Stimulated activated CD4-positive, alpha-beta T cell treated with anti-CD3 and anti-CD28 coated beads, Interleukin-1b, Interleukin-23, amount 100 ng/mL, for 24 hours (primary cell): Measurements from ENCODE around the gene SLC6A6.

Experiments used
- DNase-seq, 4 experiments: peaks; one replicate each; pipeline ENCODE4 v3.0.0-alpha.2; 2020; ENCODE audit warnings: low read depth in 4 of 4, low spot score in 1 of 4

The SLC6A6 gene

DNA sequence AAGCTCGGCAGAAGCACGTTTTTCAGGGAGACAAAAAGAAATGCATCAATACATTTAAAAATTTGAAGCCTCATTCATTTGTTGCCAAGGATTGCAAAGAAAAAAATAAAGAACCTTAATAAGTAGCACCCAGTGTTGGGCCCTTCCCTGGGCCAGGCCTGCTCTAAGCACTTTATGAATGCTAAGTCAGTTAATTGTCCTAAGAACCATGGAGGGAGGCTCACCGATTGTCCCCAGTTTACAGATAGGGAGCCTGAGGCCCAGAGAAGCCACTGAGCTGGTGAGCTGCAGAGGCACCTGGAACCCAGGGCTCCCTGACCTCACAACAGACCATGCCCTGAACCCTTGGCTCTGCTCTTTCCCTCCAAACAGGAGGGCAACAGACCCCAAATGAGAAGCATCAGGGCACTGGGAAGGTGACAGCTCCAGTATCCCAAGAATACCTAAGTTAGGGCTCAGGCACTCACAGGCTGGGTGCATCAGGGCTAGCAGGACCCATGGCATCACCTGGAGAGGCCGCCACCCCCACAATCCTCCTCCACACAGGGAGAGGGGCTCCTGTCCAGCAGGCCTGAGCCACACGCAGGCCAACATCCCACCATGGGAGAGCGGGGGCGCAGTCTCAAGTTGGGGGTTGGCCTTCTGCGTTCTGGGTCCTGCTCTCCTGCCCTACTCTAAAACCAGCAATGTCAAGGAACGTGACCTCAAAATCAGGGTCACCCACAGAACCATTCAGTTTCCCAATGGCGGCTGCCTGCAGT is 133.8 kb downstream of the SLC6A6 start:
- DNase-seq: no peak

DNA sequence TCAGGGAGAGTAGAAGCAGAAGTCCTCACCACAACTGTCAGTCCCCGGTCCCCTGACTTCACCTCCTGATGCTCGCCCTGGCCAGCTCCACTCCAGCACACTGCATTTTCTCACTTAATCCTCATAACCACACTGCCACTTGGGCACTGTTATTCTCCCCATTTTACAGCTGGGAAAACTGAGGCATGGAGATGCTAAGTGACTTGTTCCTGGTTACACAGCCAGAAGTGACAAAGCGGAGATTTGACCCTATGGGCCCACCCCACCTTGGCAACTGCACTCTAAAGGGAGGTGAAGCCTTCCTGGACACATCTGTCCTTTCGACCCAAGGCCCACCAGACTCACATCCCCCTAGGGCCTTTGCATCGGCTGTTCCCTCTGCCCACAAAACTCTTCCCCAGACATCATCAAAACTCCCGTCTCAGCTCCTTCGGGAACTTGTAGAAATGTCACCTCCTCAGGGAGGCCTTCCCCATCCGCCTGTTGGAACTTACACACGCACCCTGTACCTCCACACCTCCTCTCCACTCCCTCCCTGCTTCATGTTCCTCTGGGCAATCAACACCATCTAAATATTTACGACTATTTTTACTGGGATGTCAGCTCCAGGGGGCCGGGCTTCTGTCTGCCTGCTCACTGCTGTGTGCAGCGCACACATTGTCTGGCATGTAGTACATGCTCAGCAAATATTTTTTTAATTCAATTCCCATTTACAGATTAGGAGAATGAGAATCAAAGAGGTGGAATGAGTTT is 134.6 kb downstream of the SLC6A6 start:
- no peak for DNase-seq

DNA sequence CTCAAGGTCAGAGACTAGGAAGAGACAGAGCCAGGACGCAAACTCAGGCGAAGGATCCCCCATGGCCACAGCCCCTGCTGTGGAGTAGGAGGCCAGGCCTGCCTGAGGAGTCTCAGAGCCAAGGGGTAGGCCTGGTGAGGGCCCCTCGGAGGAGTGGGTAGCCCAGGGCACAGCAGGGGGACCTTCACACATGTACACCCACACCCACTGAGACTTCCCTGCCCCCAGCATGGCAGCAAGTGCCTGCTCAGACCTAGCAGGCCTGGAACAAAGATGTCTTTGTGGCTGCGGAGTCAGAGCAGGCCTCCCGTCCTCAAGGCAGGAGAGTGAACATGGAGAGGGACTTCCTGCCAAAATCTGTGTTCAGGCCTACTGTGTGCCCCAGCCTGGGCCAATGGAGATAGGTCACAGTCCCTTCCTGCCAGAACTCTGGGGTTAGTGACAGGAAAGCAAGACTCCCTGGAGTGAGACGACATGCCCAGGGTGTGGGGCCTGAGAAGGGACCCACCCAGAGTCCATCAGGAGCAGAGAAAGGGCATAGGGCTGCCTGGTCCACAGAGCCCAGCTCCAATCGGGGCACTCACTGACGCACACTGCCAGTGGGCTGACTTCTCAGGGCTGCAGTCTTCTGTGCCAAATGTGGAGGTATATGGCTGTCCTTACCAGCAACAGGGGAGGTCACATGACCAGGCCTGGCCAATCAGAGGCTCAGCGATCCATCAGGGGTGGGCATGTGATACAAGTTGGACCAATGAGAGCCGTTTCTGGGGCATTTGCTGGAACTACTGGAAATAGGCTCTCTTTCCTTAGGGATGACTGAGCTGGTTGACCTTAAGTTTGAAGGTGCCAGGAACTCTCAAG is 135.4 kb downstream of the SLC6A6 start:
- no peak for DNase-seq

DNA sequence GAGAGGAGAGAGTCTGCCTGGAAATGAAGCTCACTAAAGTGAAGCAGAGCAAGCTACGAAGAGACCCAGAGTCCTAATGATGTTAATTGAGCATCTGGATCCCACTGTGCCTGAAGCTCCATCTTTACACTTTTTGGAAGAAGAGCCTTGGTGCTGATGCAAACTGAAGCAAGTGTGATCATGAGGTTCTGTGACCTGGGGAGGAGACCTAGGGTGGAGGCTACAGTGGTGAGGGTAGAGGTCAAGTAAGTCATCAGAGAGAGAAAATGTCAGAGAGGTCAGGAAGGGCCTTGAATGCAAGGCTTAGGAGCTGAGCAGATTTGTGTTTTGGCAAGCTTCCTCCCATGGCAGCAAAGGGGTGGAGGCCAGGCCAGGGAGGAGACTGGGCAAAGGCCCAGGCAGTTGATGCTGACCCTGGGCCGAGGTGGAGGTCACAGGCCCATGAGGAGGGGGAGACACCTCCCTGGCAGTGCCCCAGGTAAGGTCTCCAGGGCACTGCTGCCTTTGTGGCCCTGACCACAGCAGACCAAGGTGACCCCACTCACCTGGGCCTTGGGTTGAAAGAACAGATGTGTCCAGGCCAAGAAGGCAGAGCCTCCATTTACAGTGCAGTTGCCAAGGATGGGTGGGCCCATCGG is 136.2 kb downstream of the SLC6A6 start:
- no peak for DNase-seq
